Hematopoietic multipotent progenitor cell (in vitro differentiated cells): ENCODE data around the gene CDC42BPA. TPM values are rescaled to one million over a fixed set of nuclear protein-coding genes. Genes with fewer than 3 reads are reported as not detected.
A peak's percentile ranks its signal among the peaks of the same experiment; 100 is the strongest.
"Not testable (repeated sequence)": the region's sequence is repeated elsewhere in the genome, so short reads cannot be mapped to it uniquely, and the experiment has no call there.

ENCODE experiments used
- DNase-seq, 3 donors: peaks; one replicate each; pipeline ENCODE4 v3.0.0-alpha.2; 2011 to 2015; ENCODE audit warnings: low read depth in 2 of 3, low spot score in 2 of 3
- total RNA-seq: library from RNA; depleted of rRNA; stranded (reverse); fragments of >200 nt; gene quantifications from one replicate; pipeline ENCODE4 v1.2.3, GENCODE V29; 2012

CDC42BPA gene
- total RNA-seq, 1 donor, result 10.2 TPM

DNA sequence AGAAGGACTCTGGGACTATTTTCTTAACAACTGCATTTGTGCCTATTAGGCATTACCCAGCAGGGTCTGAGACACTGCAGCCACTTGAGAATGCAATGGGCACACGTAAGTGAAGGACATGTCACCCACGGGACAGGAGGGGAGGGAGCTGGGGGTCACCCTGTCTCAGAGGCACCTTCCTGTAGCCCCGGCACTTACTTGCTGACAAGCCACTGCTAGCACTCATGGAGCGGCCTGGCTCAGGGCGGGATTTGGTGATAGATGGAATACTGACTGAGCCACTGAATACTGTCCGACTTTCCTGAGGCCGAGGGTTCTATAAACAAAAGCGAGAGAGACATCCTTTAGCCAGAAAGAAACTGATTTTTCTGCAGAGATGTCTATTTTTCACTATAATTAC lies 313.5 kb downstream of the CDC42BPA start:
- DNase-seq, result no peak

DNA sequence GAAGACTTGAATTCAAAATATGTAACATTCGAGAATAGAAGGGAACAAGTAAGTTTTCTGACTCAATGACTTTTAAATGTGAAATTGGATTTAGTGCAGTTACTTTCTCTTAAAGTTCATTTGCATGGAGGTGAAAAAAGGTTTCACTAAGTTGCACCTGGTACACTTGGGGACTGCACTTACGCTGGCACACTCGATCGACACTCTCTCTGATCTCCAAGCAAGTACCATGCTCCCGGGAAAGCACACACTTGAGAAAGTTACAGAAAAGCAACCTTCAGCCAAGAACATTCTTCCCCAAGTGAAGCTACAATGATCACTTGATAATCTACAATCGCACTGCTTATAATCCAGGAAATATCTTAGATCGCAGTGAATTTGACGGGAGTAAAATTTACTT lies 315.1 kb downstream of the CDC42BPA start:
- DNase-seq, result no peak

DNA sequence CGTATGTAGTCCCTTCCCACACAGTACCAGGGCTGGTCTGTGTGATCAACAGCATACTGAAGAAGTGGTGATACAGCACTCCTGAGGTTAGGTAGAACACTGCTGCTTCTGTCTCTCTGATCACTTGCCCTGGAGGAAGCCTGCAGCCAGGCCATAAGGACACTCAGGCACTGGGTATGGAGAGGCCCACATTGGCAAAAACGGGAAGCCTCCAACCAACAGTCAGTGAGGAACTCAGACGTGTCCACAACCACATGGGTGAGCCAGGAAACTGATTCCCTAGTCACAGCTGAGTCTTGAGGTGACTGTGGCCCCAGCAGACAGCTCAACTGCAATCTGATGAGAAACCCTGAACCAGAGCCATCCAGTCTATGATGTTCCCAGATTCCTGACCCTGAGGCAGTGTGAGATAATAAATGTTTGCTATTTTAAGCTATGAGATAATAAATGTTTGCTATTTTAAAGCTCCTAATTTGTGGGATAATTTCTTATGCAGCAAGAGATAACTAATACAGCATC lies 315.7 kb downstream of the CDC42BPA start:
- no peak for DNase-seq

DNA sequence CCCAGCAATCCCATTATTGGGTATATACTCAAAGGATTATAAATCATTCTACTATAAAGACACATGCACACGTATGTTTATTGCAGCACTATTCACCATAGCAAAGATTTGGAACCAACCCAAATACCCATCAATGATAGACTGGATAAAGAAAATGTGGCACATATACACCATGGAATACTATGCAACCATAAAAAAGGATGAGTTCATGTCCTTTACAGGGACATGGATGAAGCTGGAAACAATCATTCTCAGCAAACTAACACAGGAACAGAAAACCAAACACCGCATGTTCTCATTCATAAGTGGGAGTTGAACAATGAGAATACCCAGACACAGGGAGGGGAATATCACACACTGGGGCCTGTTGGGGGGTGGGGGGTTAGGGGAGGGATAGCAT lies 318.7 kb downstream of the CDC42BPA start:
- DNase-seq, result not testable (repeated sequence)

DNA sequence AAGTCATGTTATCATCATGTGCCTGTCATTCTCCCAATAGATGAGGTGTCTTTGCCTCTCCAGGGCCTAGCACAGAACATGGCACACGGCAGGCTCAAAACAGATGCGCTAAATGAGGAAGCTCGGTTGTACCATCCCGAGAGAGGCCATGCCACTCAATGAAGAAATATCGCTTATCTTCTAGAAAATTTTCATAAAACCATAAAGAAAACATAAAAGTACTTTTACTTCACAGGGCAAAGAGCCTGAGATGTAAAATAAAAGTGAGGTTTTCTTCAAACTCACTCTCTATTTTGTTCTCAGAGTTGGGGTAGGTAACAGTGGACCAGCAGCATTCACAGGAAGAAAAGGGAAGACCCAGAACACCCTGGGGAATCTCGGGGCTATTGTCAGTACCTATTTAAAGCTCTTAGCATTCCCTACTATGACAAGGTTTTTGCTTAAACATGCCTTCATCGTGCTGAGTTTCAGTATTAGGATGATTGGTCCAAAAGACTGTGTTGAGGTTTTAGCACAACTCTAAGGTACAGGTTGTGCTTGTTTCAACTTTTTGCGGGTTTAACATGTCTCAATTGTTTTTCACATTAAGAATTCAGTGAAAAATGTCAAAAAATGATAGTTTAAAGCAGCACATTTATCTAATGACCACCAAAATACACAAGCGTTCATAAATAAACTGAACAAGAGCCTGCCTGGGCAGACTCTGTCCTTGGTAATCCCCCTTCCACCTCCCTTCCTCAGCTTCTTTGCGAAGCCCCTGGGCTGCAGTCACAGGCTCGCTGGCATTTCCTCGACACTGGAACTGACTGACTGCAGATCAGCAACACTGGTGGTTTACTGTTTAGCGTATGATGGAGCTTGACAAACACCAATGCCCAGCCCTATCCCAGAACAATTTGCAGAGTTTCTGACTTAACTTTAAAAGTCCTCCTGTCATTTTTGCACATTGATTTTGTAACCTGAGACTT lies 322.6 kb downstream of the CDC42BPA start:
- DNase-seq, result no peak

DNA sequence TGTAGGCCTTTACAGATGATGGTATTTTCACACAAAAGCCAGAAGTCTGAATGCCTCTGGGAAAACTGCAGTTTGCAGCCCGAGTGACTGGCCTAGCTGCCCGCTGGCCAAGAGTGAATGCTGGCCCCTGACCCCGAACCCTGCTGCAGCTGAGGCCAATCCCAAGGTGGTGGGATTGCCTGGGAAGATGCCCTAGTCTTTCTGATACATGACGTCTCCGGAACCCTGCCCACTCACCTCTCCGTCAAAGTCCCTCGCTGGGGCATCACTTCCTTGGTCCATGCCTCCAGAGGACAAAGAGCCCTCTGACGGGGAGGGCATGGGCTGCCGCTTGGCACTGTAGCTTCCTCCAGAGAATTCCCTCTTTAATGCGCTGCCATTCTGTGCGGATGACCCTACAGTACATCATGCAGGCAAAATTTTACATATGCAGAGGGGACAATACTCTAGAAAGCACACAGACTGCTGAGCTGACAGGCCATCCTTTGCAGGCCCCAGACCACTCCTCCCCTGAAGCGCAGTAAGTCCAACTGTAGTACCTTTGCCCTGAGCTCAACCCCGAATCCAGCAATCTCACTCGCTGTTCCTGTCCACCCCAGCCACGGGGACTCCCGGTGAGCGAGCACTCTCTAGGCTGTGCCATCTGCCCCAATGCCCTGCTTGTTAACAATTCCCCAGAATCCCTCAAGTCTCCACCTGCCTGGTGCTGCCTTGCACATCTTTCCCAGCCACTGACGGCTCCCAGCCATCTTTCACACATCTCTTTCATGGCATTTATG lies 323.5 kb downstream of the CDC42BPA start:
- DNase-seq, result no peak

DNA sequence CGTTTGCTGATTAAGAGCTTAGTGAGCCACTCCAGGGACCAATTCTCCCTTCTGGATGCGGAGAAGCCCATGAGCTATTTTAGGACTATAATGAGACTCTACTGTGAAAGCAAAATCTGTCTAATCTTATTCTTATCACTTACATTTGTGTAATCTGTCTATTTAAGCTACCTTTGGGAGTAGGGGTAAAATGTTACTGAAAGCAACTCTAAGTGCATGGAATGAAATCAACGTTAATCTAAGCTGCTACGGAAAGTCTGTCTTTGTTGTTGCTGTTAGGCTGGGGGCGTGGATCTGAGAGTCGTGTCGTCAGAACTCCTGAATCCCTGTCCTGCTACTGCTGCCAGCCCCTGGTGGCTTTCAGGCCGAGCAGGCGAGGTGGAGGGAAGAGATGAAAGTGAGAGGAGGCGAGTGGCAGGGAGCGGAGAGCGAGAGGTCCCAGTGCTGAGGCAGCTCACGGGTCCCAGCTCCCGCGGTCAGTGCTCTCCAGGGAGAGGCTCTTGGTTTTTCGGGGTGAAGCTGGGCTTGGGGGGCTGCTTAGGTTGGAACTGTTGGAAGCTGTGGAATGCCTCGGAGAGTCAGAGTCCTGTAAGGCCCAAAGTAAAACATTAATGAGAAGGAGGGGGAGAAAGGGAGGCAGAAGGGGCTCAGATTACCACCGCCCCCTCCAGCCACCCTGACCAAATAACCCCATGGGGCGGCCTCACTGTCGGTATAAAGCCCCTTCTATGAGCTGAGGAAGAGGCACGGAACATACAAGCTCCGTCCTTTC lies 324.3 kb downstream of the CDC42BPA start:
- no peak for DNase-seq

DNA sequence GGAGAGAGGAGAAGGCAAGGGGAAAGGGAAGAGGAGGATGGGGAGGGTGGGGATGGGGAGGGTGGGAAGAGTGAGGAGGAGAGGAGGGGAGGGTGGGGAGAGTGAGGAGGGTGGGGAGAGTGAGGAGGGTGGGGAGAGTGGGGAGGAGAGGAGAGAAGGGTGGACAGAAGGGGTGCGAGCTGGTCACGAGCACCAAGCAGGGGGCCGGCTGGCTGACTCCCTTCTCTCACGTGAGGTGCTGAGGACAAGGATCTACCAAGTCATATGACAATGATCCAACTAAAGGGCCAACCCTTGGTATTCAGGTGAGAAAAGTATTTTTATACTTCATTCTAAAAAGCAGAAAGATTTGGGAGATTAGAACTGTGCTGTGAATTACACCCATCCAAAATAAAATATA lies 326.4 kb downstream of the CDC42BPA start:
- DNase-seq, result no peak

DNA sequence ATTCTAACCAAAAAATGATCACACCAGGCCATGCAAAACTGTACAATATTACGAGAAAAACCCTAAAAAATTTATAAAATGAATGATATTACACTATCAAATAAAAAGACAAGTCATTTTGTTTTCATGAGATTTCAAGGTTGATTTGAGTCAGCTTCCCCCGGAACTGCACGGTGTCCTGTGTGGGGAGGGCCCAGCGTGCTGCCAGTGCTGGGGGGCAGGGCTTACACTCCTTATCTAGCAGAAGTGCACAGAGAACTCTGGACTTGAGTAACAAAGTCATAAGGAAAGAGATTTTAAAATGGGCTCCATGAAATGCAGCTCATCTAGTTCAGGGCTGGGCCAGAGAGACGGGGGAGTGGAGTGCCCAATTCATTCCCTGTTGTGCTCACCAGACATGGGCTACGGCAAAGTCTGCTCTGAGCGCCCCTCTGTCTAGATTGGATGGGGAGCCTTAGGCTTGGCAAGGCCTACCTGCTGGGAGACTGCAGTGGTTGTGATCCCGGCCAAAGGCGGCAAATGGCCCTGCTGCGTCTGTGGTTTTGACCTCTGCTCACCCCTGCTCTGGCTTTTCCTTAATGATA lies 328.1 kb downstream of the CDC42BPA start:
- peak in 2 of 3 donors; percentile 78 to 79 for DNase-seq

DNA sequence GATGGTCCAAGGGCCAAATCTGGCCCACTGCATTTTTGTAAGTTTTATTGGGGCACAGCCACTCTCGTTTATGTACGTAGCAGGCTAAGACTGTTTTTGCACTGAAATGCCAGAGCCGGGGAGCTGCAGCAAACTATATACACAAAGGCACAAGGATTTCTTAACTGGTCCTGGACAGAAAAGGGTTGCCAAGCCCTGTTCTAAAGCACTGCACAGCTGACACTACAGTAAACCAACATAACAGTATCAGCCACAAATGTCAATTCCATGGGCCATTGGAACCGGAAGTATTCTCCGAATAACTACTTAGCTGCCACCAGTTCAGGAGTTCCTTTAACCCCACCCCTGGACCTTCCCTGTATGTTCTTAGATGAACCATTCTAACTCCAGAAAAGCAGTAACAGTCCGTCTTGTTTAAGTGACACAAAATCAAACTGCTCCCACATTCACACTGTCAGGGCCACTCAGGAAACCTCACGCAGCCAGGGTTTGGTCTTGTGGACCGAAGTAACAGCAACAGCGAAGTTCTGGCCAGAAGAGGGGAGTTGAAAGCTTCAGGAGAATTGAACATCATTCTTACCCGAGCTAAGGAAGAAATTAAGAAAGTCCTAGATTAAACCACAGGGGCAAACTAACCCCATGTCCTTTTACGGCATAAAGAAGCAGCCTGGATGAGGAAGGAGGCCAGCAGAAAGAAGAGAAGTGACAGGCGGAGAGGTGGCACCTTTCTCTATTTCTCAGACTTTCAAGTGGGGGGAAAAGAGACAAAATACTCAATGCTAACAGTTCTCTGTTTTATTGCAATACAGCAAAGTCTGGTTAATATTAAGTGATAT lies 329.0 kb downstream of the CDC42BPA start:
- DNase-seq, result peak in 2 of 3 donors; percentile 26 to 39

DNA sequence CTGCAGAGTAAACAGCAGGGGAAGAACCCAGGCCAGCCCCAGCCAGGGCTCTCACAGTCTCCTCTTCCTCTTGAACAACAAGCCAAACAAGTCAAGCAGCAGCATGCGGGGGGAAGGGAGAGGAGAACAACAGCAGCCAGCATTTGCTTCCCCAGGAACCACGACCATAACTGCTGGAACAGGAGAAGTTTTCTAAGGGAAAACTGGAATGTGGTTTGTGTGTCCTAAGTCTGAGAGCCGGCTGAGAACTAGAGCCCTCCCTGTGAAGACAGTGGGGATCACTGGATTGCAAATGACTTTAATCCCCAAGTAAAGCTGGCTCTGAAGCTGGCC lies 330.0 kb downstream of the CDC42BPA start:
- no peak for DNase-seq

DNA sequence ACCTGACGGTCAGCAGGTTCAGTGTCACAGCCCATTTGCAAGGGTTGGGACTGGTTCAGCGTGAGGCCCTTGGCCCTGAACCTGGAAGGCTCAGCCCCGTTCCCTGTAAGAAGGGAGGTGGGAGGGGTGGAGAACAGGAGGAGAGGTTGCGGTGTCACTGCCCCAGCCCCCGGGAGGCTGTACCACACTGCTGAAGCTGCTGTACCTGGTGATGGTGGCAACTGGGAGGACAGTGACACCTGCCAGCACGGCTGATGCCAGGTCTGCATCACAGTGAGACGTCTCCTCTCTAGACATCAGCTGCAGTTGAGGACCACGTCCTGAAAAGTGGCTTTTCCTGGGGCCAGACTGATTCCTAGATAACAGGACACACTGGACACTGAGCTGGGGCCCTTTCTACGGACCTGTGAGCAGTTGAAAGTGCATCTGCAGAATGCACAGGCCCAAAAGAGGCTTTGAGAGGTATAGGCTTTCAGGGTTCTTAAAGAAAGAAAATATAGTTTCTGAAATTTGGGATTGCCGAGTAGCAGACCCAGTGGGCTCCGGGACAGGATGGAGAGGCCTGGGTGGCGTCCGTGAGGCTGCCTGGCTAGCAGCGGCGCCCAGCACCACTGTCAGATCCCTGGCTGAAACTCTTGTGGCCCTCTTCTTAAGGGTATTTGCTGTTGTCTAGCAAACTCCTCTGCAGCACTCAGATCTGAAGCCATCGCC lies 330.5 kb downstream of the CDC42BPA start:
- no peak for DNase-seq

DNA sequence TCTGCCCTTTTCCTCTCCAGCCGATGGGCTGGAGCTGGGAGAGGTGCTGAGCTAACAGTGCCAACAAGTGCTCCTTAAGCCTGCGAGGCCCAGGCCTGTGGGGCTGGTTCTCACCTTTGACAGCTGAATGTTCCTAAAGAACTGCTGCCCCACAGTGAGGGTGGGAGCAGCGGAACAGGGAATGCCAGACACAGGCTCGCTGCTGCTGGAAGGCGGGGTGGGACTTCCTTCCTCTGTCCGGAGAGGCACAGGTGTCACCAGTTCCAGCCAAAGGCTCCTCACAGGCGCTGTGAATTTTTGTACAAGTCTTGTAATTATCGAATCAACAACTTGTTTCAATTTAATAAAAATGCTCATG lies 331.1 kb downstream of the CDC42BPA start:
- no peak for DNase-seq

DNA sequence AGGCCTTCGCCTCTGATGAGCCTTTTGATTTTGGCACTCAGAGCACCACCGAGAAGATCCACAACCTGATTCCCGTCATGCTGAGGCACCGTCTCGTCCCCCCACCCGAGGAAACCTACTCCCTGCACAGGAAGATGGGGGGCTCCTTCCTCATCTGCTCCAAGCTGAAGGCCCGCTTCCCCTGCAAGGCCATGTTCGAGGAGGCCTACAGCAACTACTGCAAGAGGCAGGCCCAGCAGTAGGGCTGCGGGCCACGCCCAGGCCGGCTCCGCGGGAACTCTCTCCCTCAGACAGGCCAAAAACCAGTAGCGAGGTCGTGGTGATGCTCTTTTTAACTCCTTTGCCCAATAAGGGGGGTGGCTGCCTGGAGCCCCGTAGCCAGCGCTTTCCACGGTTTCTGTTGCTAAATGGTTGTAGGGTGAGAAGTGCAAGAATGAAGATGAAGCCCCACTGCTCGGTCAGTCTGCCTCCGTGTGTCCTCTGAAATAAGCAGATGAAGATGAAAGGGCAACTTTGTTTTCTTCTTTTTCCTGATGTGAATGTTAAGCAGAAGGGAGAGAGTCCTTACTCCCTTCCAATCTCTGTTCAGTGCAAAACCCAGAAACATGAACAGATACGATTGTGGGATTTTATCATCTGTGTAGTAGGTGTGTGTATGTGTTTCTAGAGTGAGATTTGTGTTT lies 331.7 kb downstream of the CDC42BPA start:
- DNase-seq, result no peak

DNA sequence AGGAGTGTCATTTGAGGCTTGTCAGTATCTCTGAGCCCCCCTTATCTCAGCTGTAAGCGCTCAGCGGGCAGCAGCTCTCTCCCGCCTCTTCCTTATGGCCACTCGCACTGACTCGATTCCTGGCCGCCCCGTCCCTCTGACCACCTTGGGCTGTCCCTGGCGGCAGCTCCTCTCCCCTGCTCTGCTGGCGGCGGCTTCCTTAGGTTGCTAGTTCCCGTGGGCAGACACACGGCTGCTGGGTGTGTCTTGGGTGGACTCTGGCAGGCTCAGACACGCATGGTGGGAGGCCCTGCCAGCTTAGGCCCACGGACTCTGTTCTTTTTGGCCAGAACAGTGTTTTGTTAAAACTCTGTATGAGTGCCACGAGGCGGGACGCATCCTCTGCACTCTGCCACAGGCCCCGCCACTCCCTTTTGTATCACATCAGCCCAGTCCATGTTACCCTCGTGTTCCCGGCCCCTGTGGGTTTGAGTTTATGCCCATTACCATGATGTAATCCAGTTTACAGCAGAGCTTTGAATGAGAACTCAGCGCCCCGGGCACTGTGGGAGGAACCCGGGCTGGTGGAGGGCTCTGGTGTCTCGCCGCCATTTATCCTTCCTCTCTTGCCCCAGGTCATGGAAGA lies 332.3 kb downstream of the CDC42BPA start:
- DNase-seq, result no peak

DNA sequence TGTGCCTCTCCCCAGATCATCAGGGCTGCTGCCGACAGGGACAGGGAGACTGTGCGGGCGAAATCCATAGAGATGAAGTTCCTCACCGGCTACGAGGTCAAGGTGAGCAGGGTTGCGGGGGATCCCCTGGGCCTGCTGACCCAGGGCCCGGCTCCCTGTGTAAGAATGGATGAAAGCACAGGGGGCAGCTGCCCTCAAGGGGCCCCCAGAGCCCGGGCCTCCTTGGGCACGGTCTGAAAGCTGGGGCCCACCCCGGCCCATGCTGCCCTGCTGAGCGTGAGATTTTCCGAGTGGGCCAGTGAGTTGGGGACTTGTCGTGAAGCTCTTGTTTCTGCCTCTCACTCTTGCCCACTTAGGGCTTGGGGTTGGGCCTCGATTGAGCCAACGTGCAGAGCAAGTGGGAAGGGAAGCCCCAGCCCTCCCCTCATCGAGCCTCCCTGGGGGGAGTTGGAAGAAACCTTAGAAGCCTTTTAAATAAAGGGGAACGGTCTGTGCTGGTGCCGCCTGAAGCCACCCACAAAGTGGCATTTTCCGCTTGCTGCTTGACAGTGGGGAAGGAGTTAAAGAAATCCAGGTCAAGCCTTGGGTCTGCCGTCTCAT lies 333.0 kb downstream of the CDC42BPA start:
- no peak for DNase-seq

DNA sequence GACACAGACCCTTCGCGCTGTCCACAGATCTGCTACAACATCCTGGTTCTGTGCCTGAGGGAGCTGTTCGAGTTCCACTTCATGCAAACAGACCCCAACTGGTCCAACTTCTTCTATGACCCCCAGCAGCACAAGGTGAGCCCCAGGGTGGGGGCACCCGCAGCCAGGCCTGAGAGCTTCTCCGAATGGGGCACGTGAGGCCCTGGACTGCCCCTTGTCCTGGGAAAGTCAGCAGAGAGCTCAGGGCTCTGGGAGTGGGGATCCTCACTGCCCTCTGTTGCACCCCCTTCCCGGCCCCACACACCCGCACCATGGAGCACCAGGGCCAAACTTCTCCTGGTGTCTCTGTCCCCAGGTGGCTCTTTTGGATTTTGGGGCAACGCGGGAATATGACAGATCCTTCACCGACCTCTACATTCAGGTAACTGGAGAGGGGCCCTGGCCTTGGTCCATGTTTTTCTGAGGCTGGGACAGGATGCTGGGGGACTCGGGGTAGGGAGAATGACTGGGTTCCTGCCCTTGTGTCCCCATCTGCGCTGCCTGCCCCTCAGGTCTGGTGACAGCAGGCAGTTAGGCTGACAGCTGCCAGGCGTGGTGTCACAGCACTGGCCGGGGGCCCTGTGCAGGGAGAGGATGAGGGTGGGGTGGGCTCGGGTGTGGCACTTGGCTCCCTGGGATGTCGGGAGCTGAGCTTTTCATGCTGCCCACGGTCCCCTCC lies 333.6 kb downstream of the CDC42BPA start:
- DNase-seq, result no peak
